Omental fat pad (tissue), 4 donors: Measurements from ENCODE around the gene ANKRD44. TPM values are rescaled to one million over a fixed set of nuclear protein-coding genes. Genes with fewer than 3 reads are reported as not detected.

ENCODE experiments used
- ATAC-seq: fragments of 150-250 bp; one replicate; pipeline ENCODE4 v1.9.1; 2016; ENCODE audit warnings: mild to moderate bottlenecking, moderate library complexity; ENCODE audit not compliant: low FRiP score
- DNase-seq: peaks from one replicate; pipeline ENCODE4 v3.0.0-alpha.2; 2019; ENCODE audit warnings: low spot score
- CTCF ChIP-seq, 3 donors: fragments of 450-650 bp; IDR thresholded peaks; one replicate each; pipeline ENCODE4 v1.5.1; 2016 to 2017; ENCODE audit warnings: antibody characterized with exemption in 3 of 3, mild to moderate bottlenecking in 3 of 3, moderate library complexity in 2 of 3
- total RNA-seq, 4 donors: library from RNA; depleted of rRNA; stranded (reverse); fragments of >200 nt; gene quantifications; one replicate each; pipeline ENCODE4 v1.1.0, GENCODE V29; 2016

ANKRD44 gene
- total RNA-seq, 4 donors from 2014 or later: 18.4 to 56.3 (median 30.1) TPM

DNA sequence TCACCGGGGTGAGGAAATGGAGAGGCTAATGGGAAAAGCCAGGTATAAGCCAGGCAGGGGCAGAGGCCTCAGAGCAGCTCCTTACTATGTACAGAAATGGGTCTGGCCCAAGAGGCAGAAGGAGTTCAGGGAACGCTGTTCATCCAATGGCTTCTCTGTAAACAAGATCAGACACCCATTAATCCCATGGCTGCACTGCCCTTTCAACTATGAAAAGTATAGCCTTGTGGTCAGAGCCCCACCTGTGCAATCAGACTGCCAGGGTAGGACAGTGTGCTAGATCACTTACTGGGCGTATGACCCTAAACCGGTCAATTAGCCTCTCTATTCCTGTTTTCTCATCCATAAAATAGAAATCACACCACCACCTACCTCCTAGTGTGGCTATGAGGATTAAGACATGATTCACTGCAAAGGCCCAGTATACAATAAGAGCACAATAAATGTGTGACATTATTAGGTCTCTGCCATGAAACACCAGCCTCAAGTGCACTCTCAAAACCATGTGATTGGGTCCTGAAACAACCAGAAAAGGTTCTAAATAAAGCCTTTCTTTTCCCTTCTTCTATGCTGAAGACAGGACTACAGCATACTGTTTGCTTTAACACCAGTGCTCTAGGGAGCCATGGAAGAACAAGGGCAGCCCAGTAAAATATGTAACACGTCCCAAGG lies 4.4 kb downstream of the ANKRD44 start:
- DNase-seq: no peak
- TF ChIP-seq CTCF (IDR thresholded peaks at IDR 0.05): no peak
- ATAC-seq: no peak

DNA sequence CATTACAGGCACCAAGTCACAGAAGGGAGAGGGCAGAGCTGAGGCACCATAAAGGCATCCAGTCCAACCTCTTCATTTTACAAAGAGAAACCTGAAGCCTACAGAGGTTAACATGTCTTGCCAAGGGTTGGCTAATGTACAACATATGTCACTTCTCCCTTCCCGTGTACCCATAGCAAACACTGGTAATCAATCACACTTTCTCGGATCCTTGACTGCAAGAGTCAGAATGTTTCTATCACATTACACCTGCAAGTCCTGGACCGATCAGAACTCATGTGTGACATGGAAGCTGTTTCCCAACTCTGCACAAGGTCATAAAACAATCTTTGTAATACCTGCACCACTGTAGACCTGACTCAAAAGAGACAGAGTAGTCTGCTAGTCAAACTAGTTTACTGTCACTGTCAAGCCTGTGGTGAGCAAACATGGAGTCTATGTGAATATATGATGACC lies 6.0 kb downstream of the ANKRD44 start:
- TF ChIP-seq CTCF (IDR thresholded peaks at IDR 0.05): no peak
- ATAC-seq: no peak

DNA sequence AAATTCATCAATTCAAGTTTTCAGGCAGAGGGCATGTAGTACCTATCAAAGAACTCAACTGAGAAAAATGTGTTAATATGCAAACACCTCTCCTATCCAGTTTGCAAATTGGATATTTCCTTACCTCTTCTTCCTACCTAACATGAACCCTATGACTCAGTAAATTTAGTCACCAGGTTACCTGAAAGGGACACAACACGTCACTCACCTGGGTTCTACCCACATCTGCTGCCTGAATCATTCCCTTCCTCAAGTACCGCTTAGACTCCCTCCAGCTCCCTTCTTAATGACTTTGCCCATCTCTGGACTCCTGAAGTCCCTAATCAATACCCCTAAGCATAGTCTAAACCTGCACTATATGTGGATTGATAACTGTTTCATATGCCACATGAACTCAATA lies 10.4 kb downstream of the ANKRD44 start:
- no peak for TF ChIP-seq CTCF (IDR thresholded peaks at IDR 0.05)
- DNase-seq (no peak), ATAC-seq (no peak)

More for the DNA sequence above, 6.0 kb downstream of the ANKRD44 start:
- no peak for DNase-seq

DNA sequence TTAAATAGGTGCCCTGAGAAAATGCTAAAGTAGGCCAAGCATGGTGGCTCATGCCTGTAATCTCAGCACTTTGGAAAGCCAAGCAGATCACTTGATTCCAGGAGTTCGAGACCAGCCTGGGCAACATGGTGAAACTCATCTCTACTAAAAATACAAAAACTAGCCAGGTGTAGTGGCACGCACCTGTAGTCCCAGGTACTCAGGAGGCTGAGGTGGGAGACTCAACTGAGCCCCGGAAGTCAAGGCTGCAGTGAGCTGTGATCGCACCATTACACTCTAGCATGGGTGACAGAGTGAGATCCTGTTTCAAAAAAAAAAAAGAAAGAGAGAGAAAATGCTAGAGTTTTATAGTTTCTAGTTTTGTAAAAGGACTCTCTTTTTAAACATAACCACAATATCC lies 12.0 kb downstream of the ANKRD44 start:
- no peak for TF ChIP-seq CTCF (IDR thresholded peaks at IDR 0.05)
- no peak for ATAC-seq

DNA sequence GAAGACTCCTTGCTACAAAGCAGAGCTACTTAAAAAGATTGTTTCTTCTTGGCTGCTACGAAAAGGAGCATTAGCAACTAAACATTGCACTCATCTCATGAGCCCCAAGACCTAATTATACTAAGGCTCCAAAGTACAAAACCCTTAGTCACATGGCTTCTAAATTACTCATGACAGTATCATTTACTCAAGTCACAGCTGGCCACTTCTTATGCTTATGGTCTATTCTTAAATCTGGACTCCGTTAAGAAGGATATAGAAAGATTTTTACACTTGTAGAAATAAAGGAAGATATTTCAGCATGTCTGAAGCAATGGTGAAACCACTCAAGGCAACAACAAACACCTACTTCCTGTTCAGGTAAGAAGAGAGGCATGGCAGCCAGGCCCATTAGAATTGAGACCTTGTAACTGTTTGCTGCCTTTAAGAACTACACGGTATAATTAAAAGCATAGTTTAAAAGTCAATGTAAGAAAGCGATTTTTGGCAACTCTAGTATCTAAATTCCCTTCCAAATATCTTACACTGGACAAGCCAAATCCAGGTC lies 12.7 kb downstream of the ANKRD44 start:
- ATAC-seq: no peak
- TF ChIP-seq CTCF (IDR thresholded peaks at IDR 0.05): no peak
- no peak for DNase-seq

More for the DNA sequence above, 12.0 kb downstream of the ANKRD44 start:
- DNase-seq: no peak

DNA sequence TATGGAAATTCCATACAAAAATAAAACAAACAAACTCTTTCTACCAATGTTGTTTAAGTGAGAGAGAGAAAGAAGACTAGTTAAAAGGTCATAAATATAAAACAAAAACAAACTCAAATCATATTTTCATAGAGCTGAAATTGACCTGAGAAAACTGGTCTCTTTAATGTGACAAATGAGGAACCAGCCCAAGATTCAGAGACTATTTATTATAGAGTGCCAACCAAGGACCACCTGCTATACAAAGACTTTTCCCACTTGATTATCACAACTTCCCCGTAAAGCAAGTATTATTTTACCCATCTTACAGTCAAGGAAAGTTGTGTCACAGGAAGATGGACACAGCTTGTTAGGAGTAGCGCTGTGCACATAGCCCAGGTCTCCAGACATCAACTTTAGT lies 13.3 kb downstream of the ANKRD44 start:
- DNase-seq (no peak), ATAC-seq (no peak)
- no peak for TF ChIP-seq CTCF (IDR thresholded peaks at IDR 0.05)

GRCh38 chr2:197296835-197297234 lies 13.7 kb downstream of the ANKRD44 start:
- ATAC-seq (no peak), DNase-seq (no peak)
- TF ChIP-seq CTCF (IDR thresholded peaks at IDR 0.05): no peak
